GM23338 (cell line): ENCODE data around the gene ADCY5. TPM values are rescaled to one million over a fixed set of nuclear protein-coding genes. Genes with fewer than 3 reads are reported as not detected.

ENCODE experiments used
- ATAC-seq: fragments of 200-7000 bp; cut with Tn5 transposase; 3 replicates; pipeline ENCODE4 v1.9.1; 2020
- DNase-seq: peaks from one replicate; pipeline ENCODE4 v3.0.0-alpha.2; 2015; ENCODE audit warnings: low spot score
- H2AFZ ChIP-seq: fragments of 200-600 bp; sonication (generic); 2 replicates; pipeline ENCODE4 v1.8.0; 2016; ENCODE audit warnings: antibody characterized with exemption, mild to moderate bottlenecking, moderate library complexity
- H3F3A ChIP-seq: fragments of 200-600 bp; sonication (generic); replicated peaks from 2 replicates; pipeline ENCODE4 v1.8.0; 2017; ENCODE audit warnings: antibody characterized with exemption, mixed run types, low read depth
- H3K27ac ChIP-seq: fragments of 200-600 bp; sonication (generic); 2 replicates; pipeline ENCODE4 v1.6.1; 2016; ENCODE audit warnings: low read depth
- H3K27me3 ChIP-seq: fragments of 200-600 bp; sonication (generic); 2 replicates; pipeline ENCODE4 v1.8.0; 2016; ENCODE audit warnings: mild to moderate bottlenecking, mixed run types, moderate library complexity; ENCODE audit not compliant: insufficient read depth
- H3K36me3 ChIP-seq: fragments of 200-600 bp; sonication (generic); 2 replicates; pipeline ENCODE4 v1.8.0; 2016; ENCODE audit warnings: mild to moderate bottlenecking; ENCODE audit not compliant: insufficient read depth
- H3K4me1 ChIP-seq: fragments of 200-600 bp; sonication (generic); 2 replicates; pipeline ENCODE4 v1.8.0; 2016; ENCODE audit warnings: mild to moderate bottlenecking, moderate library complexity; ENCODE audit not compliant: insufficient read depth
- H3K4me2 ChIP-seq: fragments of 200-600 bp; sonication (generic); 2 replicates; pipeline ENCODE4 v1.7.1; 2017; ENCODE audit warnings: mixed run types
- H3K4me3 ChIP-seq: fragments of 200-600 bp; sonication (generic); 2 replicates; pipeline ENCODE4 v1.6.1; 2016; ENCODE audit warnings: mixed run types
- H3K79me2 ChIP-seq: fragments of 200-600 bp; sonication (generic); replicated peaks from 2 replicates; pipeline ENCODE4 v1.8.0; 2017; ENCODE audit warnings: mild to moderate bottlenecking; ENCODE audit not compliant: insufficient read depth
- H3K9me2 ChIP-seq: fragments of 200-600 bp; sonication (generic); 2 replicates; pipeline ENCODE4 v1.8.0; 2017; ENCODE audit not compliant: insufficient read depth
- H4K20me1 ChIP-seq: fragments of 200-600 bp; sonication (generic); replicated peaks from 2 replicates; pipeline ENCODE4 v1.8.0; 2017; ENCODE audit warnings: mild to moderate bottlenecking; ENCODE audit not compliant: insufficient read depth
- H3K27ac Mint-ChIP-seq: 2 replicates; pipeline ENCODE4 v1.8.0; 2020; ENCODE audit warnings: inconsistent platforms, mild to moderate bottlenecking, moderate library complexity, mixed read lengths
- H3K27me3 Mint-ChIP-seq: 3 replicates; pipeline ENCODE4 v1.8.0; 2022; ENCODE audit warnings: low read depth, mild to moderate bottlenecking, moderate library complexity, mixed read lengths, inconsistent platforms; ENCODE audit not compliant: insufficient read depth, poor library complexity
- H3K36me3 Mint-ChIP-seq: 3 replicates; pipeline ENCODE4 v1.8.0; 2021; ENCODE audit warnings: low read depth, mild to moderate bottlenecking, inconsistent platforms, moderate library complexity, mixed read lengths
- H3K4me1 Mint-ChIP-seq: 3 replicates; pipeline ENCODE4 v1.8.0; 2020; ENCODE audit warnings: mild to moderate bottlenecking, inconsistent platforms, mixed read lengths
- H3K4me3 Mint-ChIP-seq: 3 replicates; pipeline ENCODE4 v1.8.0; 2021; ENCODE audit warnings: moderate library complexity, mild to moderate bottlenecking, inconsistent platforms, mixed read lengths
- H3K9me3 Mint-ChIP-seq: 3 replicates; pipeline ENCODE4 v1.8.0; 2020; ENCODE audit warnings: moderate library complexity, mild to moderate bottlenecking, inconsistent platforms, mixed read lengths
- CREB1 ChIP-seq: fragments of 250-450 bp; sonication (Bioruptor Pico); IDR thresholded peaks from 2 replicates; pipeline ENCODE4 v1.5.0; 2020; ENCODE audit warnings: low read depth, mild to moderate bottlenecking, moderate library complexity
- EZH2phosphoT487 ChIP-seq: fragments of 200-600 bp; sonication (generic); IDR thresholded peaks from one replicate; pipeline ENCODE4 v1.8.1; 2018; ENCODE audit warnings: antibody characterized with exemption; ENCODE audit not compliant: unreplicated experiment
- NANOG ChIP-seq: IDR thresholded peaks from 2 replicates; pipeline ENCODE4 v1.6.1; 2016; ENCODE audit warnings: antibody characterized with exemption, borderline replicate concordance
- REST ChIP-seq: IDR thresholded peaks from one replicate; pipeline ENCODE4 v1.6.1; 2018; ENCODE audit warnings: antibody characterized with exemption; ENCODE audit not compliant: unreplicated experiment
- STAT1 ChIP-seq: IDR thresholded peaks from one replicate; pipeline ENCODE4 v1.6.1; 2016; ENCODE audit warnings: antibody characterized with exemption; ENCODE audit not compliant: unreplicated experiment
- ZNF331 ChIP-seq: fragments of 250-450 bp; sonication (Bioruptor Pico); IDR thresholded peaks from 2 replicates; pipeline ENCODE4 v1.5.0; 2020; ENCODE audit warnings: low read depth, mild to moderate bottlenecking, moderate library complexity
- ZNF462 ChIP-seq: fragments of 250-450 bp; sonication (Bioruptor Pico); IDR thresholded peaks from 2 replicates; pipeline ENCODE4 v1.5.0; 2020; ENCODE audit warnings: mild to moderate bottlenecking, moderate library complexity
- polyA plus RNA-seq: library from polyadenylated mRNA; unstranded; fragments of >200 nt; fragmentation: Nextera tagmentation; extraction: Ambion mirVana; gene quantifications from 2 replicates; pipeline ENCODE4 v1.2.1, GENCODE V29; 2016
- total RNA-seq: library from RNA; depleted of rRNA; stranded (reverse); fragments of >200 nt; shearing (Covaris generic); gene quantifications from 2 replicates; pipeline ENCODE4 v1.2.3, GENCODE V29; 2014

Gene ADCY5
- total and polyA plus RNA-seq, 2 experiments from 2014 or later = 3.5 to 10.2 TPM

GRCh38 chr3:123481071-123481470 is 32.2 kb upstream of the ADCY5 start:
- H2AFZ ChIP-seq = no peak overlapping the region
- no peaks in the 10 kb centered on the region for H3K36me3 Mint-ChIP-seq
- H3K27ac ChIP-seq = no peak overlapping the region

GRCh38 chr3:123480428-123480827 is 31.5 kb upstream of the ADCY5 start:
- Mint-ChIP-seq H3K27ac (no peak overlapping the region), H3K4me1 (peaks cover under 1% of the 10 kb centered on the region; the same call in 2 of the 3 replicates), H3K9me3 (no peaks in the 10 kb centered on the region), H3K27me3 (peaks cover 15% of the 10 kb centered on the region), H3K36me3 (no peaks in the 10 kb centered on the region), H3K4me3 (no peak overlapping the region)
- Histone ChIP-seq H3K36me3 (no peaks in the 10 kb centered on the region), H3F3A (no peaks in the 10 kb centered on the region), H3K27me3 (no peaks in the 10 kb centered on the region), H3K4me3 (no peak overlapping the region), H3K4me1 (no peaks in the 10 kb centered on the region), H2AFZ (no peak overlapping the region), H3K9me2 (no peaks in the 10 kb centered on the region), H3K4me2 (no peak overlapping the region), H4K20me1 (no peaks in the 10 kb centered on the region), H3K27ac (no peak overlapping the region), H3K79me2 (no peaks in the 10 kb centered on the region)
- no peak for TF ChIP-seq REST
- ATAC-seq (no peak), DNase-seq (no peak)

More at GRCh38 chr3:123481071-123481470, 32.2 kb upstream of the ADCY5 start:
- no peaks in the 10 kb centered on the region for H3K4me1 ChIP-seq
- H3K27me3 Mint-ChIP-seq = peaks cover 15% of the 10 kb centered on the region
- no peaks in the 10 kb centered on the region for H4K20me1 ChIP-seq
- no peaks in the 10 kb centered on the region for H3K27me3 ChIP-seq
- no peak overlapping the region for H3K4me3 ChIP-seq
- H3K4me3 Mint-ChIP-seq = no peak overlapping the region; the same call in 2 of the 3 replicates
- no peaks in the 10 kb centered on the region for H3K36me3 ChIP-seq
- DNase-seq = no peak
- H3K9me2 ChIP-seq = no peaks in the 10 kb centered on the region
- H3K9me3 Mint-ChIP-seq = no peaks in the 10 kb centered on the region
- no peaks in the 10 kb centered on the region for H3F3A ChIP-seq
- H3K4me2 ChIP-seq = no peak overlapping the region
- no peak for ATAC-seq
- no peak overlapping the region for H3K27ac Mint-ChIP-seq
- TF ChIP-seq STAT1 (no peak), ZNF331 (CRISPR knock-in tag) (no peak), EZH2phosphoT487 (no peak), NANOG (no peak)
- H3K4me1 Mint-ChIP-seq = no peaks in the 10 kb centered on the region
- no peaks in the 10 kb centered on the region for H3K79me2 ChIP-seq

- H3K27ac ChIP-seq = no peak overlapping the region
- TF ChIP-seq CREB1 (CRISPR knock-in tag) = no peak
- TF ChIP-seq EZH2phosphoT487 = no peak
- TF ChIP-seq ZNF462 = no peak
- peaks cover 3% of the 10 kb centered on the region; the same call in 2 of the 3 replicates for H3K4me1 Mint-ChIP-seq
- H3K4me2 ChIP-seq = no peak overlapping the region
- no peaks in the 10 kb centered on the region for H3F3A ChIP-seq
- no peak overlapping the region for H3K4me3 ChIP-seq
- H3K9me2 ChIP-seq = no peaks in the 10 kb centered on the region
- H3K27me3 Mint-ChIP-seq = peaks cover 15% of the 10 kb centered on the region
- no peaks in the 10 kb centered on the region for H3K36me3 ChIP-seq
- H3K27me3 ChIP-seq = no peaks in the 10 kb centered on the region
- H3K4me3 Mint-ChIP-seq = no peak overlapping the region; the same call in 2 of the 3 replicates
- H3K36me3 Mint-ChIP-seq = no peaks in the 10 kb centered on the region
- H3K9me3 Mint-ChIP-seq = no peaks in the 10 kb centered on the region
- DNase-seq (no peak), ATAC-seq (no peak)
- H2AFZ ChIP-seq = no peak overlapping the region
- no peaks in the 10 kb centered on the region for H3K79me2 ChIP-seq
- H4K20me1 ChIP-seq = no peaks in the 10 kb centered on the region
- H3K4me1 ChIP-seq = no peaks in the 10 kb centered on the region
- no peak overlapping the region for H3K27ac Mint-ChIP-seq
These were observed 31.0 kb upstream of the ADCY5 start for GRCh38 chr3:123479891-123480290.
